DMS153 treated with DMSO at 0.1 percent for 48 hours (cell line): ENCODE data around the gene CPZ.
"Not testable (repeated sequence)": the region's sequence is repeated elsewhere in the genome, so short reads cannot be mapped to it uniquely, and the experiment has no call there.

Source experiments
- DNase-seq: peaks from one replicate; lab custom pipeline; 2025; ENCODE audit not compliant: unreplicated experiment; lab: John Stamatoyannopoulos, UW

The CPZ gene

DNA sequence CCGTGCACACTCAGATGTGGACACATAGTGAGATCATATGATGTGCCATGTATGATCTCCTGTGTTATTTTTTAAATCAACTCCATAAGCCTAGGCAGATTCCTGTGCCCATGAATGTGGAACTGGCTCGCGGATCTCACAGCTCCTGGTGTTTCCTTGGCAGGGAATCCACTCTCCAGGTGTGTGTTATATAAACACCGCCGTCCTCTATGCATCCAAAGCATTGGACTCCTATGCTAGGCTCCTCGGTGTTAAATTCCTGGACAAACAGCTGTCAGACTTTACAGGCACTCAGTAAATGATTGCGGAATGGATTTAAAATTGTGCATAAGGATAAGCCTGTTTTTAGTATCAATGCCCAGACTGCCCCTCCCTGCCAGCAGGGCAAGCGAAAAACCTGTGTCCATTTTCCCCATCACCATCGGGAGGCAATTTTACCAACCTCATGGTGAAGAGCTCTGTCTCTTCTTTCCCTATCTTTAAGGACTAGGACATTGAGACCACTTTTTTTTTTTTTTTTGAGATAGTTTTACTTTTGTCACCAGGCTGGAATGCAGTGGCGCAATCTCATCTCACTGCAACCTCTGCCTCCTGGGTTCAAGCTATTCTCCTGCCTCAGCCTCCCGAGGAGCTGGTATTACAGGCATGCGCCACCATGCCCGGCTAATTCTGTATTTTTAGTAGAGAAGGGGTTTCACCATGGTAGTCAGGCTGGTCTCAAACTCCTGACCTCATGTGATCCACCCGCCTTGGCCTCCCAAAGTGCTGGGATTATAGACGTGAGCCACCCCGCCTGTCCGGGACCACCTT lies 36.0 kb upstream of the CPZ start:
- DNase-seq: no peak

DNA sequence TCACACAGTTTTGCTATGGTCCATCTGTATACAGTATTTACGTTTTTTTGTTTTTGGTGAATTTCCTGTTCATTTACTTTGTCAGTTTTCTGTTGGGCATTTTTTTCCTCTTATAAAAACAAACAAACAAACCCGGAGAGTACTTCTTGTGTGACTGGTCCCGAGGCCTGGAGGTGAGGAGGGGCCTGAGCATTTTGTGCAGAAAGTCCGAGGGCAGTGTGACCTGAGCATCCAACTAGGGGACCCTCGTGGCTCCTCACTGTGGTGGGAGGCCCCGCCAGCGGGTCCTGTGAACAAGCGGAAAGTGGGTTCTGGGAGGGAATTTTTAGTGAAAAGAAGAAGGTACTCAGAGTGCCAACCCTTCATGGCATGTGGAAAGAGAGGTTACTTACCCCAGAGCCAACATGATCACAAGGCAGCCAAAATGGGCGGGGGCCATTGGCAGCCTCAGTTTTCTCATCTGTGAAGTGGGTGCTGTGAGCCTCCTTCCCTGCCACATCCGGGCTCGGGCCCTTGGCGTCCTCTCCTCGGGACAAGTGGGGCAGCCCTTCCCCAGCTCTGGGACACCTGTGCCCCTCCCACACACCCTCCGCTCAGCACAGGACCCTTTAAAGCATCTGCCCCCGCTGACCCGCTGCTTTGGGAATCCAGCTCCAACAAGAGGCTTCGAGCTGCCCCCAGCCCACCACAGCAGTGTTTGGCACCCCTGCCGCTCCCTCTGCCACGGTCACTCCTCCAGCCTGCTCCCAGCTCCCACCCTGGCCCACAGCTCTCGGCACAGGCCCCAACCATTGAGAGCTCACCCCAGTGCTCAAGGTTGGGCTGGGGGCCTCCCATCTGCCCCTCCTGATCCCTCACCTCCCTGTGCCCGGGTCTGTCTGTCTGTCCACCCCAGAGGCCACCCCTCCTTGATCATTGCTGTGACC lies 35.2 kb upstream of the CPZ start:
- DNase-seq: no peak

DNA sequence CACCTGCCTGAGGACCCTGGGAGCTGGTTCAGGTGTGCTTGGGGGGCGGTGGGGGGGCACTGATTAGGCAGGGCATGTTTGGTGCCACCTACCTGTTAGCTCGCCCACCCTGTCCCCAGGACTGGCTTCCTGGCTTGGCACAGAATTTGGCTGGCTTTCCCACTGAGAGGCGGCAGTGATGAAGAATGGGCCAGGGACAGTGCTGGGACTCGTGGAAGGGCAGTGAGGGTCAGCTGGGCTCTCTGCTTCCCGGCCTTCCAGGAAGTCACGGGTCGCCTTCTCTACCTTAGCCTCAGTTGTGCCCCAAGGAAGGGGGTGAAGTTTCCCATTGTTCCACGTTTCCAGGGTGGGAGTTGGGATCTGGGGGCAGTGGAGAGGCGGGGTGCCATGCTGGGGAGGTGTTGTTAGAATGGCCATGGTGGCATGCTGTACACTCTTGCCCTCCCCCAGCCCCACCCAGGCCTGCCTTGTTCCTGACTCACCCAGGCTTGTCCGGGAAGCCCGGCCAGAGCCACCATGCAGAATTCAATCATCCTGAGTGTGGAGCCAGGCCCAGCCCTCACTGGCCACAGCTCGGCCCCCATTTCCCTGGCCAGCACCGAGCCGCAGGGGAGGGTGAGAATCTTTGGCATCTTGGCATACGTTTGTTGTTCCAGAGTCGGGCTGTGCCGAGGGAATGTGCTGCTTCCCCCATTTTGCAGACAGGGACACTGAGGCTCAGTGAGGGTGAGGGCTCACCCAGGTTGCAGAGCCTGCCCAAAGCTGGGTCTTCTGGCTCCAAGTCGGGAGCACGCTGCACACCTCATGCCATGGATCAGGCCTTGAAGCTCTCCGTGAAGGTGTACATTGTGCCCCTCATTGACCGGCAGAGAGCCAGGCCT lies 34.2 kb upstream of the CPZ start:
- no peak for DNase-seq

DNA sequence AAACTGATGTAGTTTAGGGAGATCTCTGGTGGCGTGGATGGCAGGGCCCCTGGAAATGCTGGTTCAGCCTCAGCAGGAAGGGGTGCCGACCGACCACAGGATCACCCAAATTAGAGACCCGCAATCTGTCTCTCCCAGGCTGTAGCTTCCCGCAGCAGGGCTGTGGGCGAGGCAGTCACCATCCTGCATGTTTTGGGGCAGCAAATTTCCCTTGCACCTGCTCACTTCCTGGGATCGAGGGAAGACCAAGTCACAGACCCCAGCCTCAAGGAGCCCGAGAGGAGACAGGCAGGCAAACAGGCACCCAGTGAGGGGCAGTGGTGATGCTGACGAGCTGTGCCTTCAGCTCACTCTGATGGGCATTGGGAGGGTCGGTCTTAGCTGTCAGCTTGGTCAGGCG lies 33.6 kb upstream of the CPZ start:
- DNase-seq: no peak

DNA sequence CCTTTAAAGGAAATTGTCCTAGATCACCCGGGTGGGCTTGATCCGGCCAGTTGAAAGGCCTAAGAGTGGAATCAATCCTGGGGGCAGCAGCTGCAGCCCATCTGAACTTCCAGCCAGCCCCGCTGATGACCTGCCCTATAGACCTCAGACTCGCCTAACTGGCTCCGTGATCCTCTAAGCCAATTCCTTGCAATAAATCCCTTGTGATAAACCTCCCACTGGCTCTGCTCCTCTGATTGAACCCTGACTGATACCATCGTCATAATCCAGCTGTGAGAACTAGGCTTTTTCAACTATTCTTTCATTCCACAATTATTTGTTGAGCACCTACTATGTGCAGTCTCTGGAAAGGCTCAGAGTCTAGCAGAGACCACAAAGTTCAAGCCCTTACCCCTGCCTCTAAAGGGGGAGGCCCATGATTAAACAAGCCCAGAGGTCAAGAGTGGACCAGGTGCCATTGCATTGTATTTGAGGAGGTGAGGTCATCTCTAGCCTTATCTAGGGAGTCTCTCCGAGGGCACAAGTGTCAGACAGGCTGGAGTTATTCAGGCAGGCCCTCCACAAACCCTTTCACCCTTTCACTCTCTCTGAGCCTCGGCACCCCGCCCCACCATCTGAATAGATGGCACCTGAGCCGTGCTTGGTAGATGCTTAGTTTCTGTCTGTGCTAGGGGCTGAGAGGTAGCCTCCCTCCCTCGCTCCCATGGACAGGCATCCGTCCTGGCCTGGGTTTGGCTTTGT lies 32.9 kb upstream of the CPZ start:
- no peak for DNase-seq

DNA sequence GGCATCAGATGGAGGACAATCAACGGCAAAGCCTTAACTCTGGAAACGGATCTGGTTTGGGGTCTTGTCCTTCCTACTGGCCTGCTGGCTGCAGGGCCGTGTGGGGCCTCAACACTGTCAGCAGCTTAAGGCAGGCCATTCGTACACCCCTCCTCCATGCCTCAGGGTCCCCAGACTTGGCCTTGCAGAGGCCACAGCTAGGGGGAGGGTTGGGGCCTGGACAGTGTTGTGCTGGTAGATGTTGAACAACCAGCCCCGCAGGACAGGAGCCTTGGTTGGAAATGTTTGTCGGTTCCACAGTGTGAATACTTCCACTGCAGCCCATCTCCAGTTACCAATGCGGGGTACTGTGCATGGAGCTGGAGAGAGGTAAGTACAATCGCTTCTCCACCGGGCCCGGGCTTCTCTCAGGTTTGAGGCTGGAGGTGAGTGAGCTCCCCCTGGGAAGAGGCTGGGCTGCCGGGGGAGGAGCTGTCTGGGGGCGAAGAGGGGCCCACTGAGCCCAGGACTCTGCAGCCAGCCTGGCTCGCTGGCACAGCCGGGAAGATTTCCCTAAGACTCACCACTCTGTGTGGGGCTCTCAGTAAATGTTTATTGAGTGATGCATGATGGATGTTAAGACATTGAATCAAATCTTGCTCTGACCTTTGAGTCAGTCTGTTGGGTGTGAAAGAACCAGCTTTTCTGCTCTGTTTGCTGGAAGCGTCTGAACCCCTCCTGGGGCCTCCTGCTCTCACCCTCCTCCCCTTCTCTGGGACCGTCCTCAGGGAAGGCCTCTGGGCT lies 32.1 kb upstream of the CPZ start:
- DNase-seq: no peak

DNA sequence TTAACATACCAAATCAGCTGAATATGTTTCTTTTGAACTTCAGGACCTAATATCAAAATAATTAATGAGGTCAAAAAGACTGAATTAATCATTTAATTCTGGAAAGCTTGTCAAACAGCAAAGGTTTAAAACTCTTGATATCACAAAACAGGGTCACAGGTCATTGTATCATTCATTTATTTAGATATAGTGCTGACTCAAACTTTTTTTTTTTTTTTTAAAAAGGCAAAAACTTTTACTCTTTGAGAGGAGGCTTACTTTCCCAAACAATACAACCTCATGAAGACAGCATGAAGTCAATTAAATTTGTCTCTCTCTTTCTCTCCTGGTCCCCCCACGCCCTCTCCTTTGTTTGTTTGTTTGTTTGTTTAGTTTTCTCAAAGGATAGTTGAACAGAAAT lies 28.0 kb upstream of the CPZ start:
- DNase-seq: no peak

DNA sequence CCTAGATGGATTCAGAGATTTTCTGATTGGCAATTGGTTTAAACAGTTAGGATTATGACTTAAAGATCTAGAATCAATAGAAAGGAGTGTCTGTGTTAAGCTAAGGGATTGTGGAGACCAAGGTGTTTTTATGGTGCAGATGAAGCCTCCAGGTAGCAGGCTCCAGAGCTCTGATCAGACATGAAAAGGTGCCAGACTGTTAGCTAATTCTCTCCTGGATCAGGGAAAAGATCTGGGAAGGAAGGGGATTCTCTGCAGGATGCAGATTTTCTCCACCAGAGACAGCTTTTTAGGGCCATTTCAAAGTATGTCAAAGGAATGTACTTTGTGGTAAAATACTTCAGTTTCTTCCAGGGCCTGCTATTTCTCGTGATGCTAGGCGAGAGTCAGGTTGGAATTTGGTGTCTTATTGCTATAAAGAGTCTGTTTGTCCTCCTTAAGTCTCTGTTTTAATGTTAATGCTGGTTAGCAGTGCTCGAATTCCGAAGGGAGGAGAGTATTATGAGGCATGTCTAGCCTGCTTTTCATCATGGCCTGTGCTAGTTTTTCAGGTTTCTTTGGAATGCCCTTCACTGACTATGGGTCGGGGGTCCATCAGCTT lies 24.4 kb upstream of the CPZ start:
- DNase-seq: no peak

DNA sequence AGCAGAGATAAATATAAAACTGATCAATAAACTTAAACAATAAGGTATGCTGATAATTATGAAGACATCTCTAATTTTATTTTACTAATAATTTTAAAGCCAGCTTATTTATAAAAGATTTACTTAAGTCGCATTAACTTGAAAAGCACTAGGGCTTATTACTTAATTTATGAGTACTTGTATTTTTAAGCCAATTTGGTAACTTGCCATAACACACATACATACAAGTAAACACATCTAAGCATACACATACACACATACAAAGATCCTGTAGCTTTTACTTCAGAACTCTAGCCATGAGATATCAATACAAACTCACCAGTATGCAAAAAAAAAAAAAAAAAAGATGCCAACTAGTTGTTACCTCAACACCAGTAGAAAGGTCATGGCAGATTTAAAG lies 22.4 kb upstream of the CPZ start:
- DNase-seq: no peak

DNA sequence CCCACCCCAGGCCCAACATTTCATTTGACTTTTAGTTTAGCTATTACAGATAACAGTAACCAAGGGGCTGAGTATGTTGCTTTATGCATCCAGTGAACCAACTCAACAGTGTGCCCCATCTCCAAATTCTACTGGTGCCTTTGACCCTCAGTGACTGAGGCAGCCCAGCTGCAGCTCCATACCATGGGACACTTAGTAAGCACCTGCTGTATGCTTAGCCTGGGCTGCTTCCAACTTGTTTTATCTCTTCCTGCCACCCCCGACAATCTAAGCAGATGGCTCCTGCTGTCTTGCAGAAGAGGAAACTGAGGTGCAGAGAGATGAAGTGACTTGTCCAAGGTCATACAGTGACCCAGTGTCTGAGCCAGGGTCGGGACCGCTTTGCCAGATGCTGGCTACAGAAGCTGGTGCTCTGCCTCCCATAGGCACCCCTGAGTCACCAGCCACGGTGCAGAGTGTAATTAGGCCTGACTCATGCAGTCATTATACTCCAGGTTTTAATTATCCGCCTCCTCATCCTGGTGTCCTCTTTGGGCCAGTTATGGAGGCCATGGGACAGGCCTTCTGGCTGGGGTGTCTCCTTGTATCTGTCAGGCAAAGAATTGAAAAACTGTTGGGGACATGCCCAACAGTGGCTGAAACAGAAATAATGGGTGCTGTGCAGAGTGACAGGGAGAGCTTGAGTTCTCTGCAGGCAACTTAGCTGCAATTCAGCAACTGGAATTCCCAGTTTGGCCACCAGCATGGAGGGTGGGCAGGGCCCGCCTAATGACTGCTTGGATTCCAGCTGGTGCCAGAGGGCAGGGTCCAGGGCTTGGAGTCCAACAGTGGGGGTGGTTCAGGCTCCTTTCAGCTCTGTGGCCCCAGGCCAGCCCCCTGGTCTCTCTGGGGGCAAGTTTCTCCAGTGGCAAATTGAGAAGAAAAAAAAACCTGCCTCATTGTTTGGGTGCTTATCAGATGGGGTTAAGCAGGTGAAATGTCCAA lies 20.6 kb upstream of the CPZ start:
- DNase-seq: no peak

DNA sequence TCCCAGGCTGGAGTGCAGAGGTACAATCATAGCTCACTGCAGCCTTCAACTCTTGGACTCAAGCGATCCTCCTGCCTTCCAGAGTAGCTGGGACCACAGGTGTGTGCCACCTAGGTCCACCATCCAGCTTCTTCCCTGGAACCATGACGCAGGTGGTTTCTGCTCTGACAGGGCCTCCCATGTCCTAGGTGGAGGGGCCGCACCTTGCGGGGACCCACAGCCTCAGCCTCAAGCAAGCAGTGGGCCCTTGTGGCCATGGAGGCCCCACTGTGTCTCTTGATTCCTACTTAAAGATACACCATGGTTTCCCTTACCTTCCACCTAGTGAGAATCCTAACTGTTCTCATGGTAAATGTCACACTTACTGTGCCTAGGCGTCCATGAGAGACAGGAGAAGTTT lies 19.3 kb upstream of the CPZ start:
- no peak for DNase-seq

DNA sequence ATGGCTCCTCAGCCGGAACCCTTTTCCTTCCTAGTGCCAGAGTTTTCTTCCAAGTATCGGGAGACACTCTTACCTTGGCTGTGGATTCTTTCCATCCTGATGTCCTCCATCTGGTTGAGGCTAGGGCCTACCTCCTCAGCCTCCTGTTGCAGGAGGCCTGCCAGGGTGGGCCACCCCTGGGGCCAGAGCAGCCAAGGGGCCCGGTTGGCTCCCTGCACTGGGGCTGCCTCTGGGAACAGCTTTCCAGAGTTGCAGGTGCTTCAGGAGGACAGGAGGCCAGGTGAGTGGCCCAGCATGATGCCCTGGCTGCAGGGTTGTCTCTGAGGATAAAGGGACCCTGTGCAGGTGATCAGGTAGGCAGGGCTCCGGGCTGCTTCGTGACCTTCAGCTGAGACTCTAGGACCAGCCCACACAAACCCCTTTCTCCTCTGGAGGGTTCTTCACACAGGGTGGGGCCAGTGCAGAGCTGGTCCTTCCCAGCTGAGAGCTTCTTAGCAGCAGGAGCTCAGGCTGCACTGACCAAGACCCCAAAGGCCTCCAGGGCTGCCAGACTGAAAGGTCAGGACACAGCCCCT lies 17.7 kb upstream of the CPZ start:
- no peak for DNase-seq

DNA sequence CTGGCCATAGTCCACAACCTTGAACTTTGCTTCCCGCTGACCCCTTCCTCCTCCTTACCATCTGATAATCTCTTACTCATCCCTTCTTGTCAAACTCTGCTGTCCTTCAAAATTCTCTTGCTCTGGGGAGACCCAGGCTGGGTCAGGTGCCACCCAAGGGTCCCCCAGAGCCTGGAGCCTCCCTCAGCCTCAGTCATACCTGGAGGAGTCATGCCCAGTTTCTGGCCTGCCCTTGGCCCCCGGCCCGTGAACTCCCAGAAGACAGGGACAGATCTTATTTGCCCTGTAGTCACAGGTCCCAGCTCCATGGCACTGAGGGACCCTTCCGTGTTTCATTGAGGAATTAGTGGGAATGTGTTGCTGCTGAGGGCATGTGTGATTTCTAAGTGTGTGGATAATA lies 17.1 kb upstream of the CPZ start:
- no peak for DNase-seq

DNA sequence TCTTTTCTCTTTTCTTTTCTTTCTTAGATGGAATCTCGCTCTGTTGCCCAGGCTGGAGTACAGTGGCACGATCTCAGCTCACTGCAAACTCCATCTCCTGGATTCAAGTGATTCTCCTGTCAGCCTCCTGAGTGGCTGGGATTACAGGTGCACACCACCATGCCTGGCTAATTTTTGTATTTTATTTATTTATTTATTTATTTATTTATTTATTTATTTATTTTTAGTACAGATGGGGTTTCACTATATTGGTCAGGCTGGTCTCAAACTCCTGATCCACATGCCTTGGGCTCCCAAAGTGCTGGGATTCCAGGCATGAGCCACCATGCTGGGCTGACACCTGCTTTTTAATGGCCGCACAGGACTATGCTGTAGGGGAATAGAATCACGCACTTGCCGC lies 16.0 kb upstream of the CPZ start:
- not testable (repeated sequence) for DNase-seq

DNA sequence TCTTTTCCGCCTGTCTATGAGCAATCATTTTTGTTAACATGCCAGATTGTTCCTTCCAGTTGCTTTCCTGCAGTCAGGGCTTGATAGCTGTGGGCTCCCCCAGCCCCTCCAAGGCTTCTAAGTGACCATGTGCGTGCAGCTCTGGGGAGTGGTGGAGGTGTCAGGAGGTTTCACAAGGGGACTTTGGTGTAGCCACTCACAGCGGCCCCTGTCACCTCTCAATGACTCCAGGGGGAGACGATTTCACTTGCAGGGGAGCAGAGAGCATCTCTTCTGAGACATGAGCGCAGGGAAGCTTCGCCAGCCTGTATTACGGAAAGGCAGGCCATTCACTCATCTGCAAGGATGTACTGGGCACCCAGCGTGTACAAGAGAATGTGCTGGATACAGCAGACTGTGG lies 15.5 kb upstream of the CPZ start:
- DNase-seq: no peak

DNA sequence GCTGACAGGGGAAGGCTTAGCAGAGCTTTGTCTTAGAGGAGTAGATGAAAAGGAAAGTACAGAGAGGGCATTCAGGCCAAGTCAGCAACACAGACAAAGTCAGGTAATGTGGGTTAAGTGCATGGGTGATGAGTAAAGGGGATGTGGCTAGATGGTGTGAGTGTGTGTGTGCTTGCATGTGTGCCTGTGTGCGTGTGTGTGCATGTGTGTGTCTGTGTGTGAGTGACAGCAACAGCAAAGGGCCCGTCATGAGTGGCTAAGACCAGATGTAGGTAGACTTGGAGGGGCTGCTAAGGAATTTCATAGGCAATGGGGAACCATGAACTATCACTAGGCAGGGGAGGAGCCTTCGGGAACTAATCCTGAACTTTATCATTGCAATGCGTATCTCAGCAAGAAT lies 14.6 kb upstream of the CPZ start:
- DNase-seq: no peak

DNA sequence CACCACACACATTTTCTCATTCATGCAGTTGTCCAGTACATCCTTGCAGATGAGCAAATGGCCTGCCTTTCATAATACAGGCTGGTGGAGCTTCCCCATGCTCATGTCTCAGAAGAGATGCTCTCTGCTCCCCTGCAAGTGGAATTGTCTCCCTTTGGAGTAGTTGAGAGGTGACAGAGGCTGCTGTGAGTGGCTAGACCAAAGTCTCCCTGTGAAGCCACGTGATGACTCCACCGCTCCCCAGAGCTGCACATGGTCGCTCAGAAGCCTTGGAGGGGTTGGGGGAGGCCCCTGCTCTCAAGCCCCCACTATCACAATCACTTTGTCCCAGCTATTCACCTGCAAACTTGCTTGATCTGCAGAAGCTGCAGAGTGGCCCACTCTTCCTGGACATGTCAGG lies 13.8 kb upstream of the CPZ start:
- no peak for DNase-seq
